ENCODE measurements around the gene SLC6A8.

GRCh38 chrX:153740631-153741222 is 53.0 kb downstream of the SLC6A8 start:
- no peak for TF ChIP-seq CTCF (IDR thresholded peaks at IDR 0.05)
- TF ChIP-seq POLR2A (IDR thresholded peaks at IDR 0.05; ENCODE audit: low read length): no peak
- no peak for TF ChIP-seq JUN (IDR thresholded peaks at IDR 0.05)
- no peak for TF ChIP-seq HOXA7 (CRISPR knock-in tag; IDR thresholded peaks at IDR 0.05)
- no peak for TF ChIP-seq KDM1A (IDR thresholded peaks at IDR 0.05; ENCODE audit: low read depth)

Measured in A549 (cell line).